Sigmoid colon (tissue), 4 donors: Measurements from ENCODE around the gene PPFIBP2.

ENCODE experiments used
- EP300 ChIP-seq, 4 donors: sonication (generic); formaldehyde crosslinking; IDR thresholded peaks; one replicate each; pipeline ENCODE4 v1.6.1; 2017; ENCODE audit warnings: antibody characterized with exemption in 4 of 4
- POLR2A ChIP-seq, 2 donors: fragments of 450-650 bp; IDR thresholded peaks; one replicate each; pipeline ENCODE4 v1.6.1; 2016; ENCODE audit warnings: antibody characterized with exemption in 2 of 2, mild to moderate bottlenecking in 2 of 2, moderate library complexity in 2 of 2
- TF ChIP-seq, protein P1 (sequence below), 4 experiments: fragments of 450-650 bp in 3 of 4; fragments of 200-600 bp in 1 of 4; IDR thresholded peaks; one replicate each; pipeline ENCODE4 v1.5.1; 2016 to 2019; ENCODE audit warnings: antibody characterized with exemption in 4 of 4, mild to moderate bottlenecking in 3 of 4, moderate library complexity in 2 of 4

DNA sequence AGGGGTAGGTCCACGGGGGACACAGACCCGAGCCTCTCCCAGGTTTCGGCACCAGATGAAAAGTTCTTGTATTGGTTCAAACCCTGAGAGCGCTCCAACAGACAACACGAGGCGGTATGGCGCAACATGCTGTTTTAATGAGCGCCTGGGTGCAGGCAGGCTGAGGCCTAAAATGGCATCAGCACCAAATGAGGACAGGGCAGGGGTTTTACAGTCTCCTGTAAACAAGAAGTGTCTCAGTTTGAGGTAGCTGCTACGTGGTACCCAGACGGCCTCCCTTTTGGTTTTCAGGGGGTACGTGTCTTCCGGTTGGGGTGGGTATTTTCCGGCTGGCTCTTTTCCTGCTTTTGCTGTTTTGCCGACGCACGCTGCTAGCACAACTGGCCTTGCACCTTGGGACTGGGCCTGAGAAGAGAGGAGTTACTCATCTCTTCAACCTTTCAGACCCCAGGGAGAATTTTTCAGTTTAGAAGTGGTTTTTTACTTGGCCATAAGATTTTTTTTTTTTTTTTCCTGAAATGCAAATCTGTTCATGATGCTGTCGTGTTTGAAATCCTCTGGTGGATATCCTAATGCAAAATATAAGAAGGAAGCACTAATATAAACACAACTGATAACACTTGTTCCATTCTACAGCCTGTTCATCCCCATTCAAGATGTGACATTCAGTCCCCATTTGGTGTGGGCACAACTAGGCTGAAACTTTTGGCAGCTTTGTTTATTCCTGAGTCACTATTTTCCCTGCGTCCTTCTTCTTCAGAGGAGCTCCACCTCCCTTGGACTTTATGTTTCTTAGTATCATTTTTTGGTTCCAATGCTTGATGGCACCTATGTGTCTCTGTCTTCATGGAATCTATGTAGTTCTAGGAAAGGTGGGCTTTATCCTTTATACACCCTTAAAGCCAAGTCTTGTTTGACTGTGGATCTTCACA lies 6.5 kb downstream of the PPFIBP2 start:
- TF ChIP-seq, protein P1, sequence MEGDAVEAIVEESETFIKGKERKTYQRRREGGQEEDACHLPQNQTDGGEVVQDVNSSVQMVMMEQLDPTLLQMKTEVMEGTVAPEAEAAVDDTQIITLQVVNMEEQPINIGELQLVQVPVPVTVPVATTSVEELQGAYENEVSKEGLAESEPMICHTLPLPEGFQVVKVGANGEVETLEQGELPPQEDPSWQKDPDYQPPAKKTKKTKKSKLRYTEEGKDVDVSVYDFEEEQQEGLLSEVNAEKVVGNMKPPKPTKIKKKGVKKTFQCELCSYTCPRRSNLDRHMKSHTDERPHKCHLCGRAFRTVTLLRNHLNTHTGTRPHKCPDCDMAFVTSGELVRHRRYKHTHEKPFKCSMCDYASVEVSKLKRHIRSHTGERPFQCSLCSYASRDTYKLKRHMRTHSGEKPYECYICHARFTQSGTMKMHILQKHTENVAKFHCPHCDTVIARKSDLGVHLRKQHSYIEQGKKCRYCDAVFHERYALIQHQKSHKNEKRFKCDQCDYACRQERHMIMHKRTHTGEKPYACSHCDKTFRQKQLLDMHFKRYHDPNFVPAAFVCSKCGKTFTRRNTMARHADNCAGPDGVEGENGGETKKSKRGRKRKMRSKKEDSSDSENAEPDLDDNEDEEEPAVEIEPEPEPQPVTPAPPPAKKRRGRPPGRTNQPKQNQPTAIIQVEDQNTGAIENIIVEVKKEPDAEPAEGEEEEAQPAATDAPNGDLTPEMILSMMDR (IDR thresholded peaks at IDR 0.05) = no peak
- no peak for TF ChIP-seq POLR2A (IDR thresholded peaks at IDR 0.05)
- TF ChIP-seq EP300 (IDR thresholded peaks at IDR 0.05) = no peak
